HCT116 (cell line): ENCODE measurements around the gene FAM131A. TPM values are rescaled to one million over a fixed set of nuclear protein-coding genes. Genes with fewer than 3 reads are reported as not detected.

Experiments
- ATAC-seq: fragments of 200-7000 bp; cut with Tn5 transposase; 2 replicates; pipeline ENCODE4 v1.9.1; 2020; ENCODE audit warnings: mild to moderate bottlenecking, moderate library complexity
- BruUV-seq: library from RNA; stranded (reverse); fragments of 400-500 nt; replicated peaks from 2 replicates; lab custom pipeline; 2021; lab: Mats Ljungman, UMichigan
- CTCF ChIA-PET: fragments of 300-600 bp; sonication (Branson Sonifier 250); formaldehyde crosslinking; loops from one replicate; lab custom pipeline; 2021; ENCODE audit warnings: antibody characterized with exemption; lab: Charles Lee
- POLR2A ChIA-PET: fragments of 300-600, 350-600 bp; sonication (Branson Sonifier 250); formaldehyde crosslinking; loops from one replicate; lab custom pipeline; 2021; ENCODE audit warnings: antibody characterized with exemption; lab: Charles Lee
- RAD21 ChIA-PET, 2 experiments: fragments of 300-600 bp; sonication (Branson Sonifier 250); formaldehyde crosslinking; loops; one replicate each; lab custom pipeline; 2023; ENCODE audit warnings: low total read pairs in 2 of 2; ENCODE audit not compliant: uncharacterized antibody in 2 of 2, unreplicated experiment in 2 of 2, low non-redundant PET in 1 of 2; lab: Charles Lee
- DNase-seq: peaks from one replicate; pipeline ENCODE4 v3.0.0-alpha.2; 2010; ENCODE audit warnings: low read depth, low spot score
- H2AFZ ChIP-seq: fragments of 200-600 bp; shearing (Covaris generic), sonication (generic); 2 replicates; pipeline ENCODE4 v1.6.1; 2017; ENCODE audit warnings: low read depth, mixed run types, mixed read lengths, antibody characterized with exemption, low read length; ENCODE audit not compliant: poor library complexity, severe bottlenecking
- H3K27ac ChIP-seq: 2 replicates; pipeline ENCODE4 v1.5.1; 2012; ENCODE audit warnings: low read depth, low read length
- H3K27me3 ChIP-seq: fragments of 200-600 bp; sonication (generic); 2 replicates; pipeline ENCODE4 v1.6.1; 2016; ENCODE audit warnings: mixed run types, low read length, mixed read lengths; ENCODE audit not compliant: insufficient read depth
- H3K36me3 ChIP-seq, 2 experiments: fragments of 200-500 bp in 1 of 2; fragments of 200-600 bp in 1 of 2; sonication (Bioruptor generic) in 1 of 2; sonication (generic) in 1 of 2; 2 replicates each; pipeline versions ENCODE4 v1.5.1 to v1.6.1; 2014 to 2016; ENCODE audit warnings: low read length in 2 of 2, inconsistent platforms in 1 of 2, mixed read lengths in 1 of 2, mixed run types in 1 of 2; ENCODE audit not compliant: insufficient read depth in 2 of 2, control insufficient read depth in 1 of 2
- H3K4me1 ChIP-seq, 2 experiments: fragments of 200-600 bp in 1 of 2; sonication (generic) in 1 of 2; 2 replicates each; pipeline versions ENCODE4 v1.5.1 to v1.6.1; 2012 to 2017; ENCODE audit warnings: low read length in 2 of 2, inconsistent platforms in 1 of 2, mild to moderate bottlenecking in 1 of 2, mixed read lengths in 1 of 2, mixed run types in 1 of 2, moderate library complexity in 1 of 2; ENCODE audit not compliant: insufficient read depth in 2 of 2, control insufficient read depth in 1 of 2
- H3K4me2 ChIP-seq: fragments of 200-600 bp; sonication (generic); 2 replicates; pipeline ENCODE4 v1.6.1; 2017; ENCODE audit warnings: mixed run types, low read length, mixed read lengths
- H3K4me3 ChIP-seq, 2 experiments: fragments of 200-600 bp in 1 of 2; sonication (generic) in 1 of 2; replicated peaks in 1 of 2; 2 replicates each; pipeline ENCODE4 v1.5.1; 2011 to 2016; ENCODE audit warnings: low read length in 2 of 2, control low read depth in 1 of 2, low read depth in 1 of 2, mild to moderate bottlenecking in 1 of 2, mixed read lengths in 1 of 2, mixed run types in 1 of 2
- H3K79me2 ChIP-seq: fragments of 200-600 bp; sonication (generic); 2 replicates; pipeline ENCODE4 v1.6.1; 2017; ENCODE audit warnings: mild to moderate bottlenecking, mixed run types, low read length, moderate library complexity, mixed read lengths; ENCODE audit not compliant: insufficient read depth
- H3K9ac ChIP-seq: fragments of 200-600 bp; sonication (generic); 2 replicates; pipeline ENCODE4 v1.6.1; 2016; ENCODE audit warnings: low read length, mixed read lengths
- H3K9me2 ChIP-seq: fragments of 200-600 bp; sonication (generic), shearing (Covaris generic); 2 replicates; pipeline ENCODE4 v1.6.1; 2017; ENCODE audit warnings: mixed run types, mild to moderate bottlenecking, moderate library complexity; ENCODE audit not compliant: insufficient read depth
- H3K9me3 ChIP-seq, 2 experiments: fragments of 200-500 bp in 1 of 2; fragments of 200-600 bp in 1 of 2; sonication (Bioruptor generic) in 1 of 2; sonication (generic) in 1 of 2; 2 replicates each; pipeline ENCODE4 v1.6.1; 2014 to 2017; ENCODE audit warnings: low read length in 2 of 2, mixed read lengths in 2 of 2, inconsistent platforms in 1 of 2, low read depth in 1 of 2, mild to moderate bottlenecking in 1 of 2, mixed run types in 1 of 2, moderate library complexity in 1 of 2; ENCODE audit not compliant: control insufficient read depth in 1 of 2, insufficient read depth in 1 of 2
- H4K20me1 ChIP-seq: fragments of 200-600 bp; sonication (generic), shearing (Covaris generic); 2 replicates; pipeline ENCODE4 v1.6.1; 2017; ENCODE audit warnings: mixed run types, mild to moderate bottlenecking, moderate library complexity; ENCODE audit not compliant: insufficient read depth
- CBX3 ChIP-seq: IDR thresholded peaks from 2 replicates; pipeline ENCODE4 v1.6.1; 2012; ENCODE audit warnings: low read depth
- EGR1 ChIP-seq: IDR thresholded peaks from 2 replicates; pipeline ENCODE4 v1.6.1; 2012; ENCODE audit warnings: low read depth
- ELF1 ChIP-seq: IDR thresholded peaks from 2 replicates; pipeline ENCODE4 v1.6.1; 2012; ENCODE audit warnings: low read depth, borderline replicate concordance
- EZH2 ChIP-seq: fragments of 200-600 bp; sonication (generic); IDR thresholded peaks from 2 replicates; pipeline ENCODE4 v1.6.1; 2017; ENCODE audit warnings: antibody characterized with exemption, mixed run types
- FOSL1 ChIP-seq: IDR thresholded peaks from 2 replicates; pipeline ENCODE4 v1.6.1; 2012; ENCODE audit warnings: low read depth
- JUND ChIP-seq: IDR thresholded peaks from 2 replicates; pipeline ENCODE4 v1.6.1; 2012
- RAD21 ChIP-seq: IDR thresholded peaks from 2 replicates; pipeline ENCODE4 v1.6.1; 2012; ENCODE audit warnings: low read depth, mild to moderate bottlenecking
- SP1 ChIP-seq: IDR thresholded peaks from 2 replicates; pipeline ENCODE4 v1.6.1; 2012; ENCODE audit warnings: low read depth
- SRF ChIP-seq: IDR thresholded peaks from 2 replicates; pipeline ENCODE4 v1.6.1; 2012; ENCODE audit warnings: low read depth
- TCF7L2 ChIP-seq: IDR thresholded peaks from 2 replicates; pipeline ENCODE4 v1.7.0; 2011; ENCODE audit warnings: borderline replicate concordance, inconsistent platforms; ENCODE audit not compliant: insufficient read depth, insufficient read length; ENCODE audit errors: extremely low read depth
- YY1 ChIP-seq: IDR thresholded peaks from 2 replicates; pipeline ENCODE4 v1.6.1; 2011; ENCODE audit warnings: low read length, low read depth, moderate library complexity, mild to moderate bottlenecking; ENCODE audit not compliant: insufficient replicate concordance; ENCODE audit errors: extremely low read depth
- intact Hi-C: fragments of 100-400 bp; cut with micrococcal nuclease; formaldehyde crosslinking; loops from 2 replicates; pipeline ENCODE4 v1.10.0; 2022
- total RNA-seq: library from RNA; stranded (reverse); gene quantifications from one replicate; pipeline ENCODE4 v1.2.1, GENCODE V29; 2021; ENCODE audit not compliant: unreplicated experiment
- TF ChIP-seq, protein P1 (sequence below): IDR thresholded peaks from 2 replicates; pipeline ENCODE4 v1.6.1; 2012

FAM131A gene
- total RNA-seq, 1 experiment from 2014 or later, result 17.8 TPM

DNA sequence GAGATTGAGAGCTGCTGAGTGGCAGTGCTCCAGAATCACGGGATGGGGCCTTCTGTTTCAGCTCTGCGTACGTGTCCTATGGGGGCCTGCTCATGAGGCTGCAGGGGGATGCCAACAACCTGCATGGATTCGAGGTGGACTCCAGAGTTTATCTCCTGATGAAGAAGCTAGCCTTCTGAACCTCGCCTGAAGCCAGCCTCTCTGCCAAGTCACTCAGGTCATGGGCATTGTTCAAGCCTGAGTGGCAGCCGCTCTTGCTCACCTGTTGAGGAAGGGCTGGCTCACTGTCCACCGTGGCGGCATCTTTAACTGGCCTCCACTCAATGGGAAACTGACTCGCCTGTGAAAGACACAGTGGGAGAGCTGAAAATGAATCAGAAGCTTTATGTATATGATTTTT lies 30.7 kb downstream of the FAM131A start:
- Histone ChIP-seq H3K79me2 (peaks cover 33% of the 10 kb centered on the region), H3K4me3 (no peak overlapping the region), H4K20me1 (peaks cover 5% of the 10 kb centered on the region; the same call in 1 of the 2 replicates), H3K27ac (no peak overlapping the region), H3K27me3 (no peaks in the 10 kb centered on the region), H3K9ac (no peak overlapping the region), H3K36me3 (peaks cover 29 to 39% of the 10 kb centered on the region in 2 experiments; a peak in 3 of 4 replicates), H3K9me3 (no peaks in the 10 kb centered on the region), H2AFZ (no peak overlapping the region), H3K4me2 (no peak overlapping the region), H3K9me2 (no peaks in the 10 kb centered on the region), H3K4me1 (peaks cover 10 to 24% of the 10 kb centered on the region in 2 experiments)
- POLR2A ChIA-PET, result interaction anchor here (0.8 kb wide), 1 partner anchor 146 kb away, joined by 3 read pairs; no protein-coding TSS in a partner anchor
- ATAC-seq (no peak), DNase-seq (no peak)
- BruUV-seq, result no TSS peak
- intact Hi-C loops, result no loop called here
- CTCF ChIA-PET, result no interaction called here
- TF ChIP-seq TCF7L2 (no peak), SP1 (no peak), EGR1 (no peak), CBX3 (no peak), JUND (no peak), FOSL1 (no peak), SRF (no peak), YY1 (no peak), EZH2 (no peak), ELF1 (no peak), RAD21 (no peak)
- TF ChIP-seq, protein P1, sequence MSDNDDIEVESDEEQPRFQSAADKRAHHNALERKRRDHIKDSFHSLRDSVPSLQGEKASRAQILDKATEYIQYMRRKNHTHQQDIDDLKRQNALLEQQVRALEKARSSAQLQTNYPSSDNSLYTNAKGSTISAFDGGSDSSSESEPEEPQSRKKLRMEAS, result no peak
- RAD21 ChIA-PET, result interaction anchor here in 1 of 2 experiments (0.6 kb wide), 1 partner anchor 157 kb away, joined by 4 read pairs; no protein-coding TSS in a partner anchor
